GM18508 (cell line): ENCODE measurements around the gene EAPP.
A peak's percentile ranks its signal among the peaks of the same experiment; 100 is the strongest.
"Not testable (repeated sequence)": the region's sequence is repeated elsewhere in the genome, so short reads cannot be mapped to it uniquely, and the experiment has no call there.

Source experiments
- ATAC-seq: cut with Tn5 transposase; IDR thresholded peaks from one replicate; pipeline ENCODE4 v1.9.1; 2021; ENCODE audit warnings: moderate number of reproducible peaks; ENCODE audit not compliant: insufficient read depth, unreplicated experiment

The EAPP gene, protein sequence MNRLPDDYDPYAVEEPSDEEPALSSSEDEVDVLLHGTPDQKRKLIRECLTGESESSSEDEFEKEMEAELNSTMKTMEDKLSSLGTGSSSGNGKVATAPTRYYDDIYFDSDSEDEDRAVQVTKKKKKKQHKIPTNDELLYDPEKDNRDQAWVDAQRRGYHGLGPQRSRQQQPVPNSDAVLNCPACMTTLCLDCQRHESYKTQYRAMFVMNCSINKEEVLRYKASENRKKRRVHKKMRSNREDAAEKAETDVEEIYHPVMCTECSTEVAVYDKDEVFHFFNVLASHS

DNA sequence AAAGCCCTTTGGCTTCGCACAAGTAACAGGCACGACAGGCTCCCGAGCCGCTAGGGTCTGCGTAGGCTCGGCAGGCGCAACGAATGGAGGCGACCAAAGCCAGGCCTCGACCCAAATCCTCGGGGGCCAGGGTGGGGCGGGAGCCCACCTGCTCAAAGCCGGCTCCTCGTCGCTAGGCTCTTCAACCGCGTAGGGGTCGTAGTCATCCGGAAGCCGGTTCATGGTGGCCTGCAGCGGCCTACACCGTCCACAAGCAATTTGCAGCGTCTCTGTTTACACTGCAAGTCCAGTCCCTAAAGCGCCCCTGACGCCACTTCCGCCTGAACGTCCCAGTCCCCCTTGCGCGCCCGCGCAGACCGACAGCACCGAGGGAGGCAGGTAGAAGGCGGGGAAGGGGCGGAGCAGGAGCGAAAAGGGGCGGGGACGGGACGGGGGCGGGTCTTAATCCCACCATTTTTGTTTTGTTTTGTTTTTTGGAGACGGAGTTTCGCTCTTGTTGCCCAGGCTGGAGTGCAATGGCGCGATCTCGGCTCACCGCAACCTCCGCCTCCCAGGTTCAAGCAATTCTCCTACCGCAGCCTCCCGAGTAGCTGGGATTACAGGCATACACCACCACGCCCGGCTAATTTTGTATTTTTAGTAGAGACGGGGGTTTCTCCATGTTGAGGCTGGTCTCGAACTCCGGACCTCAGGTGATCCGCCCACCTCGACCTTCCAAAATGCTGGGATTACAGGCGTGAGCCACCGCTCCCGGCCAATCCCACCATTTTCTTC, at the start of gene EAPP:
EAPP (minus strand) TSS at position 295 of the 774 bp plus-strand sequence; CDS start at position 222, 73 bp downstream.
- peak; percentile 96 for ATAC-seq

DNA sequence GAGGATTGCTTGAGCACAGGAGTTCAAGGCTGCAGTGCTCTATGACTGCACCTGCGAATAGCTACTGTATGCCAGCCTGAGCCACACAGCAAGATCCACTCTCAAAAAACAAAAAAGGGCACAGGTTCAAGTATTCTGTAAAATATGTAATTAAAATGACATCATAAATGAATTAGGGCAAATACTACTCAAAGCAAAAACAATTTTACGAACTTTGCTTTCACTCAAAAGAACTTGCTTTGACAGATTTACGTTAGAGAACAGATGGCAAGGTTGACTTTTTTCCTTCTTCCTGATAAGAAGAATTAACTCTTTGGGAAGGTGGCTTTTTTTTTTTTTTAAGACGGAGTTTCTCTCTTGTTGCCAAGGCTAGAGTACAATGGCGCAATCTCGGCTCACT, 44.0 kb upstream of the EAPP start:
- ATAC-seq: no peak

DNA sequence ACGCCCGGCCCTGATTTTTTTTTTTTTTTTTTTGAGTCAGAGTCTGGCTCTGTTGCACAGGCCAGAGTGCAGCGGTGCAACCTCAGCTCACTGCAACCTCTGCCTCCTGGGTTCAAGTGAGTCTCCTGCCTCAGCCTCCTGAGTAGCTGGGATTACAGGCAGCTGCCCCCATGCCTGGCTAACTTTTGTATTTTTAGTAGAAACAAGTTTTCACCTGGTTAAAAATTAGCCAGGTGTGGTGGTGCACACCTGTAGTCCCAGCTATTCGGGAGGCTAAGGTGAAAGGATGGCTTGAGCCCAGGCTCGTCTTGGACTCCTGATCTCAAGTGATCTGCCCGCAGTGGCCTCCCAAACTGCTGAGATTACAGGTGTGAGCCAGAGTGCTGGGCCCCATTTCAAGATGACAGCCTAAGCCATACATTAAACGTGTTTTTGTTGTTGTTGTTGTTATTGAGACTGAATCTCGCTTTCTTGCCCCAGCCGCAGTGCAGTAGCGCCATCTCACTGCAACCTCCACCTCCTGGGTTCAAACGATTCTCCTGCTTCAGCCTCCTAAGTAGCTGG, 42.7 kb upstream of the EAPP start:
- ATAC-seq: no peak

DNA sequence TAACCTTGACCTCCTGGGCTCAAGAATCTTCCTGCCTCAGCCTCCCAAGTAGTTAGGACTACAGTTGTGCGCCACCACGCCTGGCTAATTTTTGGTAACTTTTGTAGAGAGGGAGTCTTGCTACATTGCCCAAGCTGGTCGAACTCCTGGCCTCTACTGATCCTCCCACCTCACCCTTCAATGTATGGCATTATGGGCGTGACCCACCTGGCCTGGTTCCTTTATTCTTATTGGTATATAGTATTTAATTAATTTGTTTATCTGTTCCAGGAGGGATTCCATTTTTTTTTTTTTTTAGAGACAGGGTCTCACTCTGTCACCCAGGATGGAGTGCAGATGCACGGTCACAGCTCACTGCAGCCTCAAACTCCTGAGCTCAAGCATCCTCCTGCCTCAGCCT, 40.9 kb upstream of the EAPP start:
- no peak for ATAC-seq

DNA sequence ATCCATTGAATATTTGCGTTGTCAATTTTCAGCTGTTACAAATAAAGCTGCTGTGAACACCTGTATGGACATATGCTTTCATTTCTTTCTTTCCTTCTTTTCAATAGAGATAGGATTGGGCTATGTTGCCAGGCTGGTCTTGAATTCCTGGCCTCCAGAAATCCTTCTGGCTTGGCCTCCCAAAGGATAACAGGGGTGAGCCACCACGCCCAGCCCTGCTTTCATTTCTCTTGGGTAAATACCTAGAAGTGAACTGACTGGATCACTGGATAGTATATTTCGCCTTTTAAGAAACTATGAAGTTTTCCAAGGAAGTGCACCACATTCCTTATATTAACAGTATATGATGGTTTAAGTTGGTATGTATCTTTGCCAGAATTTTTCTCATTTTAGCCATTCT, 32.3 kb upstream of the EAPP start:
- ATAC-seq: no peak

DNA sequence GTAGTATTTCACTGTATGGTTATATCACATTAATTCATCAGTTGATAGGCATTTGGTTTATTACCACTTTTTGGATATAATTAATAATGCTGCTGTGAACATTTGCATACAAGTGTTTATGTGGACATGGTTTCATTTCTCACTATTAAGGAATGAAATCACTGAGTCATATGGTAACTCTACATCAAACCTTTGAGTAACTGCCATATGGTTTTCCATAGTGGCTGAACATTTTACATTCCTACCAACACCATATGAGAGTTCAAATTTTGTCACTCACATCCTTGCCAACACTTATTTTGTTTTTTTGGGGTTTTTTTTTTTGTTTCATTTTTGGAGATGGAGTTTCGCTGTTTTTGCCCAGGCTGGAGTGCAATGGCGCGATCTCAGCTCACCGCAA, 30.2 kb upstream of the EAPP start:
- ATAC-seq: no peak

DNA sequence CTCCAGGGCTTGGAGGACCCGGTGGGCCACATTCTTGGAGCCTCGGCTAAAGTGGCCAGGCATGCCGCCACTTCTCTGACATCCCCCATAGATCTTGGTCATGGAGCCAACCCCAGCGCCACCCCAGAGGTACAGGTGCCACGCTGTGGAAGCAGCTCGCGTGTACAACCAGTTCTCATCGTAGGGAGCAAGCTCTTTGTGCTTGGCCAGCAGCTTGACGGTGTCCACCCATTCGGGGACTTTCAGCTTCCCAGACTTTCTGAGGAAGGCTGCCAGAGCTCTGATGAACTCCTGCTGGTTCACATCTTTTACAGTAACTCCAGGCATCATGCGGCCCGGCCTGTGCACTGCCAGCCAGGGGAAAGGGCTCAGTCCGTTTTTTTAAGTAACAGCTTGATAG, 29.3 kb upstream of the EAPP start:
- ATAC-seq: no peak

DNA sequence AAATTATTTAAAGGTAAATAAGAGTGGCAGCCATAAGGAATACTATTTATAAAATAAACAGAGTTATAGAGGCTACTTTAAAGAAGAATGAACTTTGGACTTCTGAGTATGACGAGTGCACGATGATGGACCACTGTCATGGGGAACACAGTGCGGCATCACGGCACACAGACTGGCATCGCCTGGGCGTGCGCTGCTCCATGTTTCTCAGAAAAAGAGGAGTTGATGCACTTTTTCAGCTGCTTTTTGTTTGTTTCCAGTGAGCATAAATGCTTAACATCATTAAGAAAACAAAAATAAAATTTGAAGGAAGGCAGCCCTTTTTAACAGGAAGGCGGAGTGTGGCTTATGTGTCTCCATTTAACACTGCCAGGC, 23.3 kb upstream of the EAPP start:
- no peak for ATAC-seq

DNA sequence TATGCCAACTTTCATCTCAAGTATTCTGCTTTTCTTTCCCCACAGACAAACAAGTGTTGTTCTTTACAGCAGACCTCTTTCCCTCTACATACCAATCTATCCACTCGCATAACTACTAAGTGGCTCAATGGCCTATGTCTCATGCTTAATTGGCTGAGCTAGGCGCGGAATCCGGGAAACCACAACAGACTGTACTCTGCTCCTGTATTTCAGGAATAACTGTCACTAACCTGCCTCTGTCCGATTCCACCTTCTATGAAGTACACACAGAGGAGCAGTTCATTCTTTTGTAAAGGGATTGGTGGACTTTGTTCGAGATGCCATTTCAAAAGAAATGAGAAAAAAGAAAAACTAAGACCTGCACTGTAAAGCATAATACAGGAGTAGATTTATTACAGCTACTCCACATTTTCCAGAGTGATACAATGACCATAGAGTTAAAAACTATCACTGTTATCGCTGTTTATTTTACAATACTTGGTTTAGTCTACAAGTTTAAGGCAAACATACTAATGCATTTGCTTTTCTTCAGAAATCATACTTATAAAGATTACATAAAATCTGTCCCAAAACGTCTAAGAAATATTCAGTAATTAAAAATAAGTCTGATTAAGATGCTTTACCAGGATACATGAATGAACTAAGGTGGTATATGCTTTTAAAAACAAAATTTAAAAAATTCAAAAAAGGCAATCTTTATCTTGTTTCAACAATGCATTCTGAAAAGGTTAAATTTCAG, 22.7 kb upstream of the EAPP start:
- ATAC-seq: not testable (repeated sequence)

DNA sequence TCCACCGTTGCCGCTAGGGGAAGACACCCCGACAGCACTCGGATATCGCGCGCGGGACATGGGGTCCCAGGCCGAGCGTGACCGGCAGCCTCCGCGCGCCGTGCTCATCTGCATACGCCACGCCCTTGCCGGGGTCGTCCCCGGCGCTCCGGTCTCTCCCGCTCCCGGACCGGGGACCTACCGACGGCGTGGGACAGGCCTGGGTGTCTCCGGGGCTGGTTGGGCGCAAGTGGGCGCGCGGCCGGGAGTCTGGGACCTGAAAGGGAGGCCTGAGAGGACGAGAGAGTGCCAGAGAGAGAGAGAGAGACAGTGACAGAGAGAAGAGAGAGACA, 17.0 kb upstream of the EAPP start:
- ATAC-seq: peak; percentile 22

DNA sequence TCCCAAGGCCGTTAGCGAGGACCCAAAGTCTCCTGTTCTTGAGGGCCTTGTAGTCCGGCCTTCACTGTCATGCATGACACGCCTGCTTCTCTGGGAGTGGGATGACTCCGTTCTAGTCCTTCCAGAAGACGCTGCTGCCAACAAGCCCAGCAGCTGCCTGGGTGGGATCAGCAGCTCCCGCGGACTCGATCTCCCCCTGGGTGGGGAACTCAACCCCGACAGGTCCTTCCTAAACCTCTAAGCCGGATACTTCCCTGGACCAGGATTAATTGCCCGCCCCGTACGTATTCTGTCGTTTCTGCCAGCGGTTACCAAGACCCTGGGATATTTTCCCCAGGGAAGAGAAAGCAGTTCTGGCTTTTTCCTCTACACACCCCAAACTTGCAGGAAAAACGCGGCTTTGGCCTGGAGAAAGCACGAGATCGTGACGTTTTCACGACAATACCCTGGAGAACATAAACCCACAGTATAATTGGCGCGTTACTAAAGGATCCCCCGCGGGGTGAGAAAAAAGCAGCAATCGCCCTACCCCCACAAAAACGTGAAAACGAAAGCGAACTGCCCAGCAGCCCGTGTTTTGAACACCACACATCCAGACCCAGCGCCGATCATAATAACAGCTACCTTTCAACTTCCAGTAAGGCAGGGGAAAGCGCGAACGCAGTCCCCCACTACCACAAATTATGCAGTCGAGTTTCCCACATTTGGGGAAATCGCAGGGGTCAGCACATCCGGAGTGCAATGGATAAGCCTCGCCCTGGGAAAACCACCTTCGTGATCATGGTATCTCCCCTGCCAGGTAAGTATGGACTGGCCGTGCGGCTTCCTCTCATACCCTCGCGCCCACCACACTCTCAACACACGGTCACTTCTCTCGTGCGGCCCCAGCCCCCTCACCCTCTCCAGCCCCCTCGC, 16.3 kb upstream of the EAPP start:
- ATAC-seq: peak; percentile 51

DNA sequence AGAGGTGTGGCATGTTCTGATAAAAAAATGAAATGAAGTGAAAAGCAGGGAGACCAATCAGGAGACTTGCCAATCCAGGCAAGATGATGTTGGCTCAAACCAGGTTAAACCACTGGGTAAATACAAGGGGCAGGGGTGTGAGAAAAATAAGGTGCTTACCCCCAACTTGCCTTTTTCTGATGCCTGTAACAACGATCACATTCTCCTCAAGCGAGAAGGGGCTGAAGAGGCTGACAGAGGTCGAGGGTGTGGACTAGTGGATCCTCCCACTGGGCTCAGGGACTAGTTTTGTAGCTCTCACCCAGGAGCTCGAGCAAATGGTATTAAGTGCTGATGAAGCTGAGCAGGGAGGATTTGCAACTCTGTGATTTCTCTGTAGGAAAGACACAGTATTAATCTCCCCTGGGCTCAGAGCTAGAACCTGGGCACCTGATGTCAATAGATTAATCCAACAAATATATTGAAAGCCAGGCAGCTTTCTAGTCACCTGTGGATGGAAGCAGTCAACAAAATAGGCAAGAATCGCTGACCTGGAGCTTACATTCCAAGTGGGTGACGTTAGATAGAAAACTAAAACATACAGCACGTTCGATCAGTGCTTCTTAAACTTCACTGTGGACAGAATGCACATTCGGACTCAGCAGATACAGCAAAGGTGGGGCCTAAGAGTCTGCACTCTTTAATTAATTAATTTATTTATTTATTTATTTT, 15.2 kb upstream of the EAPP start:
- ATAC-seq: no peak

DNA sequence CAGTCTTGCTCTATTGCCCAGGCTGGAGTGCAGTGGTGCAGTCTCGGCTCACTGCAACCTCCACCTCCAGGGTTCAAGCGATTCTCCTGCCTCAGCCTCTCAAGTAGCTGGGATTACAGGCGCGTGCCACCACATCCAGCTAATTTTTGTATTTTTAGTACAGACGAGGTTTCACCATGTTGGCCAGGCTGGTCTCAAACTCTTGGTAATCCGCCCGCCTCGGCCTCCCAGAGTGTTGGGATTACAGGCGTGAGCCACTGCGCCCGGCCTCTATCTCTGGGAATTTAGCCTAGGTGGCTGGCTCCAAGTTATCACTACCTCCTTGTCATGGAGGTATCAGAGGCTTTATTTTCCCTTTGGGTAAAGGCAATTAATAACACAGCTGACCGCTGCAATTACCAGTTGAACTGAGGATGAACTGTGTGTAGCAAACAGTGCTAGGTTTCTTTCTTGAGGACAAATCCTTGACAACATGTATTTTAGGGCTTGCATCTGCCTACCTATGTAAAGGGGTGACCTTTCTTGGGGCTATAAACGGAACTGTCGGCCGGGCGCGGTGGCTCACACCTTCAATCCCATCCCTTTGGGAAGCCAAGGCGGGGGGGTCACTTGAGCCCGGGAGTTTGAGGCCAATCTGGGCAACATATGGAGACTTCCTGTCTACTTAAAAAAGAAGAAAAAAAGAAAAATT, 9.9 kb upstream of the EAPP start:
- not testable (repeated sequence) for ATAC-seq

DNA sequence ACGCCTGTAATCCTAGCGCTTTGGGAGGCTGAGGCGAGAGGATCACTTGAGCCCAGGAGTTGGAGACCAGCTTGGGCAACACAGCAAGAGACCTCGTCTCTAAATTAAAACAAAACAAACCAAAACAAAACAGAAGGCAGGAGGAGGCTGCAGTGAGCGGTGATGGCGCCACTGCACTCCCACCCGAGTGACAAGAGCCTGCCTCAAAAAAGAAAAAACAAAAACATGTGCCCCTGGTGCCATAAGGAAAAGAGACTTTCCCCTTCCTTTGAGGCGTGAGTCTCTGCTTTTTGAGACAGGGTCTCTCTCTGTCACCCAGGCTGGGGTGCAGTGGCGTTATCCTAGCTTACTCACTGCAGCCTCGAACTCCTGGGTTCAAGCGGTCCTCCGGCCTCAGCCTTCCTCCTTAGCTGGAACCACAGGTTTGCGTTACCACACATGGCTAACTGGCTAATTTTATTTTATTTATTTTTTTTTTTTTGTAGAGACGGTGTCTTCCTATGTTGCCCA, 9.0 kb upstream of the EAPP start:
- no peak for ATAC-seq

DNA sequence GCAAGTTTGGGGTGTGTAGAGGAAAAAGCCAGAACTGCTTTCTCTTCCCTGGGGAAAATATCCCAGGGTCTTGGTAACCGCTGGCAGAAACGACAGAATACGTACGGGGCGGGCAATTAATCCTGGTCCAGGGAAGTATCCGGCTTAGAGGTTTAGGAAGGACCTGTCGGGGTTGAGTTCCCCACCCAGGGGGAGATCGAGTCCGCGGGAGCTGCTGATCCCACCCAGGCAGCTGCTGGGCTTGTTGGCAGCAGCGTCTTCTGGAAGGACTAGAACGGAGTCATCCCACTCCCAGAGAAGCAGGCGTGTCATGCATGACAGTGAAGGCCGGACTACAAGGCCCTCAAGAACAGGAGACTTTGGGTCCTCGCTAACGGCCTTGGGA, 7.6 kb upstream of the EAPP start:
- ATAC-seq: peak; percentile 14

DNA sequence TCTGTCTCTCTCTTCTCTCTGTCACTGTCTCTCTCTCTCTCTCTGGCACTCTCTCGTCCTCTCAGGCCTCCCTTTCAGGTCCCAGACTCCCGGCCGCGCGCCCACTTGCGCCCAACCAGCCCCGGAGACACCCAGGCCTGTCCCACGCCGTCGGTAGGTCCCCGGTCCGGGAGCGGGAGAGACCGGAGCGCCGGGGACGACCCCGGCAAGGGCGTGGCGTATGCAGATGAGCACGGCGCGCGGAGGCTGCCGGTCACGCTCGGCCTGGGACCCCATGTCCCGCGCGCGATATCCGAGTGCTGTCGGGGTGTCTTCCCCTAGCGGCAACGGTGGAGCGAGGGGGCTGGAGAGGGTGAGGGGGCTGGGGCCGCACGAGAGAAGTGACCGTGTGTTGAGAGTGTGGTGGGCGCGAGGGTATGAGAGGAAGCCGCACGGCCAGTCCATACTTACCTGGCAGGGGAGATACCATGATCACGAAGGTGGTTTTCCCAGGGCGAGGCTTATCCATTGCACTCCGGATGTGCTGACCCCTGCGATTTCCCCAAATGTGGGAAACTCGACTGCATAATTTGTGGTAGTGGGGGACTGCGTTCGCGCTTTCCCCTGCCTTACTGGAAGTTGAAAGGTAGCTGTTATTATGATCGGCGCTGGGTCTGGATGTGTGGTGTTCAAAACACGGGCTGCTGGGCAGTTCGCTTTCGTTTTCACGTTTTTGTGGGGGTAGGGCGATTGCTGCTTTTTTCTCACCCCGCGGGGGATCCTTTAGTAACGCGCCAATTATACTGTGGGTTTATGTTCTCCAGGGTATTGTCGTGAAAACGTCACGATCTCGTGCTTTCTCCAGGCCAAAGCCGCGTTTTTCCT, 7.0 kb upstream of the EAPP start:
- ATAC-seq: peak; percentile 66

DNA sequence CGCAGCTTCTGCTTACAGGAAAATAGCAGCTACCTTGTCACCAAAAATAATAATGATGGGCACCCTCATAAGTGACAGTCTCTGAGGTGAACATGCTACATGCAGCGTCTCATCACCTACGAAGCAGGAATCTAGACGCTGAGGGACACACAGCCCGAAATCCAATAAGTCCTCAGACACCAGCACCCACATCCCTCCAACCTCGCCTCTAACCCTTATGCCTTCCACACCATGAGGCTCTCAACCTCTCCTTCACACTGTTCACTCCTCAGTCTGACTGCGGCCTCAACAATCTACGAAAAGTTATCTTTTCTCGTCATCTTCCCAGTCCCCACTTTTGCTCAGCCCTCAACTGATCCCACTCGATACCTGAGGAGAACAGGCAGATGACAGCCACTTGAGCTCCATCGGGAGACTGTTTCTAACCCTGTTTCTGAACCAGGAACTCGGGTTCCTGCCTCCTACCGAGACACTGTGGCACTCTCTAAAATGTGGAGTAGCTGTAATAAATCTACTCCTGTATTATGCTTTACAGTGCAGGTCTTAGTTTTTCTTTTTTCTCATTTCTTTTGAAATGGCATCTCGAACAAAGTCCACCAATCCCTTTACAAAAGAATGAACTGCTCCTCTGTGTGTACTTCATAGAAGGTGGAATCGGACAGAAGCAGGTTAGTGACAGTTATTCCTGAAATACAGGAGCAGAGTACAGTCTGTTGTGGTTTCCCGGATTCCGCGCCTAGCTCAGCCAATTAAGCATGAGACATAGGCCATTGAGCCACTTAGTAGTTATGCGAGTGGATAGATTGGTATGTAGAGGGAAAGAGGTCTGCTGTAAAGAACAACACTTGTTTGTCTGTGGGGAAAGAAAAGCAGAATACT, 919 bp upstream of the EAPP start:
- ATAC-seq: not testable (repeated sequence)
